IMR-90 (cell line): ENCODE measurements around the gene IQCK. TPM values are rescaled to one million over a fixed set of nuclear protein-coding genes. Genes with fewer than 3 reads are reported as not detected.

Experiments used
- ATAC-seq: fragments of 200-7000 bp; cut with Tn5 transposase; 2 replicates; pipeline ENCODE4 v1.9.1; 2020; ENCODE audit warnings: low read depth, mild to moderate bottlenecking, moderate library complexity
- BruUV-seq: library from RNA; stranded (reverse); fragments of 400-500 nt; replicated peaks from 2 replicates; lab custom pipeline; 2021; lab: Mats Ljungman, UMichigan
- CTCF ChIA-PET: fragments of 300-600 bp; formaldehyde crosslinking; extraction: SDS; loops from one replicate; lab custom pipeline; 2021; ENCODE audit warnings: antibody characterized with exemption; lab: Yijun Ruan, JAX
- POLR2A ChIA-PET: fragments of 300-600 bp; sonication (Branson Sonifier 250); formaldehyde crosslinking; loops from one replicate; lab custom pipeline; 2022; ENCODE audit warnings: antibody characterized with exemption; ENCODE audit not compliant: unreplicated experiment; lab: Charles Lee
- DNase-seq: peaks from one replicate; pipeline ENCODE4 v3.0.0; 2013
- H2AFZ ChIP-seq: replicated peaks from 2 replicates; pipeline ENCODE3; 2013; ENCODE audit warnings: low read length, mild to moderate bottlenecking; ENCODE audit not compliant: poor library complexity
- H2AK5ac ChIP-seq: 2 replicates; pipeline ENCODE4 v1.6.1; 2013; ENCODE audit warnings: low read depth, low read length, inconsistent platforms
- H2AK9ac ChIP-seq: replicated peaks from 2 replicates; pipeline ENCODE3; 2013; ENCODE audit warnings: mild to moderate bottlenecking, low read depth, low read length, moderate library complexity; ENCODE audit not compliant: poor library complexity
- H2BK120ac ChIP-seq: 2 replicates; pipeline ENCODE4 v1.6.1; 2013; ENCODE audit warnings: low read depth, low read length, inconsistent platforms
- H2BK15ac ChIP-seq: 3 replicates; pipeline ENCODE4 v1.6.1; 2013; ENCODE audit warnings: low read depth, low read length, inconsistent platforms
- H2BK20ac ChIP-seq: 2 replicates; pipeline ENCODE4 v1.6.1; 2013; ENCODE audit warnings: low read depth, mild to moderate bottlenecking, inconsistent platforms, low read length, moderate library complexity
- H2BK5ac ChIP-seq: 2 replicates; pipeline ENCODE4 v1.6.1; 2013; ENCODE audit warnings: mild to moderate bottlenecking, low read depth, low read length, inconsistent platforms; ENCODE audit not compliant: poor library complexity, severe bottlenecking
- H3K14ac ChIP-seq: replicated peaks from 2 replicates; pipeline ENCODE4 v1.6.1; 2013; ENCODE audit warnings: low read depth, low read length, inconsistent platforms
- H3K18ac ChIP-seq: 2 replicates; pipeline ENCODE4 v1.6.1; 2013; ENCODE audit warnings: low read depth, low read length, control low read depth
- H3K23ac ChIP-seq: 2 replicates; pipeline ENCODE4 v1.6.1; 2013; ENCODE audit warnings: low read depth, low read length, inconsistent platforms
- H3K27ac ChIP-seq: 2 replicates; pipeline ENCODE4 v1.5.1; 2013; ENCODE audit warnings: mild to moderate bottlenecking, control low read depth, low read length; ENCODE audit not compliant: insufficient read depth
- H3K27me3 ChIP-seq: 2 replicates; pipeline ENCODE4 v1.6.1; 2013; ENCODE audit warnings: low read length; ENCODE audit not compliant: control insufficient read depth, insufficient read depth
- H3K36me3 ChIP-seq: 2 replicates; pipeline ENCODE4 v1.6.1; 2013; ENCODE audit warnings: low read length, mixed read lengths; ENCODE audit not compliant: control insufficient read depth, insufficient read depth
- H3K4ac ChIP-seq: 2 replicates; pipeline ENCODE4 v1.6.1; 2013; ENCODE audit warnings: low read depth, low read length, inconsistent platforms
- H3K4me1 ChIP-seq: 2 replicates; pipeline ENCODE4 v1.6.1; 2013; ENCODE audit warnings: low read length, mixed read lengths; ENCODE audit not compliant: control insufficient read depth, insufficient read depth
- H3K4me2 ChIP-seq: 2 replicates; pipeline ENCODE4 v1.6.1; 2013; ENCODE audit warnings: low read depth, mild to moderate bottlenecking, control low read depth, low read length, moderate library complexity
- H3K4me3 ChIP-seq: 2 replicates; pipeline ENCODE4 v1.5.1; 2013; ENCODE audit warnings: low read depth, mild to moderate bottlenecking, control low read depth, low read length, moderate library complexity; ENCODE audit not compliant: insufficient read depth
- H3K56ac ChIP-seq: 2 replicates; pipeline ENCODE4 v1.6.1; 2013; ENCODE audit warnings: low read length, inconsistent platforms; ENCODE audit not compliant: insufficient read depth; ENCODE audit errors: extremely low read depth
- H3K79me1 ChIP-seq, 2 experiments: 2 replicates each; pipeline ENCODE4 v1.6.1; 2013; ENCODE audit warnings: low read length in 2 of 2, inconsistent platforms in 1 of 2, low read depth in 1 of 2
- H3K9ac ChIP-seq: 2 replicates; pipeline ENCODE4 v1.6.1; 2013; ENCODE audit warnings: low read depth, low read length, control low read depth
- H3K9me1 ChIP-seq: 2 replicates; pipeline ENCODE4 v1.6.1; 2013; ENCODE audit warnings: low read length, inconsistent platforms; ENCODE audit not compliant: insufficient read depth
- H3K9me3 ChIP-seq: 2 replicates; pipeline ENCODE4 v1.6.1; 2013; ENCODE audit warnings: low read length; ENCODE audit not compliant: control insufficient read depth, insufficient read depth
- H4K20me1 ChIP-seq: 2 replicates; pipeline ENCODE4 v1.6.1; 2013; ENCODE audit warnings: low read length, inconsistent platforms; ENCODE audit not compliant: insufficient read depth
- H4K5ac ChIP-seq: 2 replicates; pipeline ENCODE4 v1.6.1; 2013; ENCODE audit warnings: mild to moderate bottlenecking, low read depth, low read length, control low read depth
- H4K8ac ChIP-seq, 2 experiments: 2 replicates each; pipeline ENCODE4 v1.6.1; 2013; ENCODE audit warnings: low read depth in 2 of 2, low read length in 2 of 2, control low read depth in 1 of 2, inconsistent platforms in 1 of 2
- H4K91ac ChIP-seq: 2 replicates; pipeline ENCODE4 v1.6.1; 2013; ENCODE audit warnings: low read depth, low read length, inconsistent platforms; ENCODE audit not compliant: insufficient read depth
- BHLHE40 ChIP-seq: fragments of 150-350 bp; IDR thresholded peaks from 2 replicates; pipeline ENCODE4 v1.6.1; 2016; ENCODE audit warnings: mild to moderate bottlenecking, low read depth, low read length
- CEBPB ChIP-seq: IDR thresholded peaks from 2 replicates; pipeline ENCODE4 v1.6.1; 2012; ENCODE audit warnings: low read depth, low read length, improper control_type of control experiment
- CHD1 ChIP-seq: IDR thresholded peaks from 2 replicates; pipeline ENCODE4 v1.6.1; 2012; ENCODE audit warnings: low read depth, low read length, improper control_type of control experiment
- CTCF ChIP-seq: conservative IDR thresholded peaks from 2 replicates; pipeline ENCODE4 v1.5.1; 2012; ENCODE audit warnings: mild to moderate bottlenecking, low read depth, low read length, improper control_type of control experiment
- FOS ChIP-seq: fragments of 150-350 bp; IDR thresholded peaks from 2 replicates; pipeline ENCODE4 v1.6.1; 2016; ENCODE audit warnings: low read depth, low read length
- MAZ ChIP-seq: IDR thresholded peaks from 2 replicates; pipeline ENCODE4 v1.6.1; 2012; ENCODE audit warnings: low read depth, mild to moderate bottlenecking, low read length, improper control_type of control experiment, moderate library complexity, borderline replicate concordance
- MXI1 ChIP-seq: IDR thresholded peaks from 2 replicates; pipeline ENCODE4 v1.6.1; 2012; ENCODE audit warnings: low read depth, mild to moderate bottlenecking, low read length, moderate library complexity, borderline replicate concordance
- POLR2A ChIP-seq: IDR thresholded peaks from 2 replicates; pipeline ENCODE4 v1.6.1; 2012; ENCODE audit warnings: mild to moderate bottlenecking, low read depth, low read length
- RAD21 ChIP-seq: IDR thresholded peaks from 2 replicates; pipeline ENCODE4 v1.6.1; 2012; ENCODE audit warnings: low read length, improper control_type of control experiment
- SMC3 ChIP-seq: fragments of 150-350 bp; IDR thresholded peaks from 2 replicates; pipeline ENCODE4 v1.6.1; 2016; ENCODE audit warnings: low read depth, mild to moderate bottlenecking, antibody characterized with exemption, low read length, moderate library complexity
- WGBS, 2 experiments: methylation state at CpG; one replicate each; pipeline versions ENCODE4 v1.1.5 to v1.1.7; 2013; ENCODE audit warnings: missing lambda C conversion rate in 2 of 2; ENCODE audit not compliant: insufficient read length in 1 of 2; ENCODE audit errors: extremely low coverage in 2 of 2; 5-methylcytosine and 5-hydroxymethylcytosine counted together
- dilution Hi-C: fragments of 300-500 bp; cut with HindIII; formaldehyde crosslinking; loops from one replicate; pipeline ENCODE4 v1.14.3; 2018; ENCODE audit warnings: low sequenced_read_pairs; ENCODE audit not compliant: unreplicated experiment
- in situ Hi-C: fragments of 300-500 bp; cut with MboI; formaldehyde crosslinking; loops from 3 replicates; pipeline ENCODE4 v1.14.3; 2019; ENCODE audit warnings: low sequenced_read_pairs, inconsistent platforms, mixed read lengths
- intact Hi-C: fragments of 100-400 bp; cut with micrococcal nuclease; formaldehyde crosslinking; loops from 2 replicates; pipeline ENCODE4 v1.10.0; 2022
- polyA plus RNA-seq, 3 experiments: library from polyadenylated mRNA; depleted of rRNA; stranded (reverse); fragments of >200 nt; gene quantifications; 2 replicates each; pipeline ENCODE4 v1.2.3, GENCODE V29; 2012; ENCODE audit warnings: low replicate concordance in 1 of 3
- total RNA-seq: library from RNA; depleted of rRNA; stranded (reverse); fragments of >200 nt; gene quantifications from 2 replicates; pipeline ENCODE4 v1.2.3, GENCODE V29; 2012

Gene IQCK
- total and polyA plus RNA-seq, 2 of the 4 experiments (the other 2 are of a cell fraction) = 4.1 to 5.4 TPM

DNA sequence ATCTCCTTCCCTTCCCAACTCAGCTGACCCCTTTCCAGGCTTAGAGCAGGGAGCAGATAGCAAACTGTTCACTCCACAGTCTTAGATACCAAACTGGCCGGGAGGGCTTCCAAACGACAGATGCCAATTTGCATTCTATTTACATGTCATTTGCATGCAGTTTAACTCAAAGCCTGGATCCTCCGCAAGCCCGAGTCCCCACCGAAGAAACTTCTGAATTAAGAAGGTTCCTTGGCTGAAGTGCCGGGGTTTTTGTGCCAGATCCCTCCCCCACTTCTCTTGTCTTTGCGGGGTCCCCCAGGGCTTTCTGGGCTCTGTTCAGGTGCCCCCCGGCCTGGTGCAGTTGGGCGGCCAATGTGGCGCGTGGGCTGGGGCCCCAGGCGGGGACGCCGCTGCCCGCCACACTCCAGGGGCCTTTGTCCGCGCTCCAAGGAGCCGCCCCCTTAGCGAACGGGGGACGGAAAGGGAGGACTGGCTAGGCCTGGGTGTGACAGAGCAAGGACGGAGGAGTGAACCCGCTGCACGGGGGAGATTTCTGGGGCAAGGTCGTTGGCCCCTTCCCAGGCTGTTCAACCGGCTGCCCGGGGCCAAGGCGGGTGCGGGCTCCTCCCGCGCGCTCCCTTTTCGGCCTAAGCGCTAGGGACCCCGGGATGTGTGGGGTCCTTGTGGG is 165.4 kb downstream of the IQCK start:
- Histone ChIP-seq H2AFZ (peak overlapping the region; percentile 72), H3K4ac (no peak overlapping the region; the same call in 1 of the 2 replicates), H3K27me3 (peaks cover 11% of the 10 kb centered on the region), H3K23ac (peak overlapping the region; percentile 32; the same call in 1 of the 2 replicates), H3K9ac (peak overlapping the region; percentile 39; the same call in 1 of the 2 replicates), H3K14ac (peak overlapping the region; percentile 7; the same call in 1 of the 2 replicates), H3K9me3 (no peaks in the 10 kb centered on the region), H2BK5ac (no peak overlapping the region), H3K9me1 (no peaks in the 10 kb centered on the region), H4K91ac (0 out of 2 replicates have a peak overlapping the region, but pooled peaks have one; percentile 25), H4K8ac (peak overlapping the region; percentile 54 to 64; a peak in 1 of 4 replicates), H3K36me3 (no peaks in the 10 kb centered on the region), H3K4me1 (peaks cover 5% of the 10 kb centered on the region; the same call in 1 of the 2 replicates), H2BK15ac (no peak overlapping the region), H2BK120ac (peak overlapping the region; percentile 5; the same call in 1 of the 2 replicates), H3K18ac (no peak overlapping the region; the same call in 1 of the 2 replicates), H2BK20ac (no peak overlapping the region), H2AK5ac (no peak overlapping the region), H4K20me1 (peaks cover 4% of the 10 kb centered on the region; the same call in 1 of the 2 replicates), H3K4me2 (peak overlapping the region; percentile 12), H3K27ac (no peak overlapping the region), H2AK9ac (peak overlapping the region; percentile 2), H3K79me1 (peaks cover 0 to 8% of the 10 kb centered on the region in 2 experiments; a peak in 1 of 4 replicates), H3K4me3 (peak overlapping the region; percentile 85), H3K56ac (no peak overlapping the region), H4K5ac (no peak overlapping the region)
- no peak for TF ChIP-seq MXI1
- no peak for TF ChIP-seq CTCF
- TF ChIP-seq MAZ = no peak
- no peak for TF ChIP-seq CEBPB
- no peak for TF ChIP-seq POLR2A
- no peak for TF ChIP-seq BHLHE40
- TF ChIP-seq FOS = no peak
- no peak for TF ChIP-seq SMC3
- TF ChIP-seq RAD21 = no peak
- no peak for TF ChIP-seq CHD1
- DNase-seq (peak; percentile 25), ATAC-seq (peak; percentile 16; the same call in 1 of the 2 replicates)
- WGBS, 2 experiments = 20% methylated on average over 2 of the region's 35 CpGs; no CpG with 5 or more reads in 1 of the 2 experiments
- ChIA-PET POLR2A (no interaction called here), CTCF (interaction anchor here (1.5 kb wide), 1 partner anchor 285 kb away, joined by 4 read pairs; no protein-coding TSS in a partner anchor)
- intact Hi-C loops (no loop called here), in situ Hi-C loops (loop anchor here (25.0 kb wide), 1 partner anchor 771 kb away; the partner anchor contains the start of gene ITPRIPL2), dilution Hi-C loops (loop anchor here (25.0 kb wide), 1 partner anchor 271 kb away; no protein-coding TSS in a partner anchor)
- BruUV-seq = no TSS peak
